Left ventricle myocardium inferior (tissue), 1 donor: ENCODE data around the gene ARFGAP1. TPM values are rescaled to one million over a fixed set of nuclear protein-coding genes. Genes with fewer than 3 reads are reported as not detected.

Experiments
- DNase-seq: peaks from one replicate; pipeline ENCODE4 v3.0.0-alpha.2; 2020
- H3K27ac ChIP-seq: fragments of 200-600 bp; replicated peaks from 2 replicates; pipeline ENCODE4 v1.8.0; 2021
- H3K27me3 ChIP-seq: fragments of 200-600 bp; 2 replicates; pipeline ENCODE4 v1.8.0; 2021; ENCODE audit warnings: low read depth
- H3K36me3 ChIP-seq: fragments of 200-600 bp; 2 replicates; pipeline ENCODE4 v1.8.0; 2021
- H3K4me1 ChIP-seq: fragments of 200-600 bp; 2 replicates; pipeline ENCODE4 v1.8.0; 2021
- H3K4me3 ChIP-seq: fragments of 200-600 bp; 2 replicates; pipeline ENCODE4 v1.8.0; 2021; ENCODE audit warnings: mild to moderate bottlenecking, moderate library complexity
- H3K9me3 ChIP-seq: fragments of 200-600 bp; replicated peaks from 2 replicates; pipeline ENCODE4 v1.8.0; 2021
- intact Hi-C: fragments of 100-400 bp; cut with micrococcal nuclease; formaldehyde crosslinking; loops from one replicate; pipeline ENCODE4 v1.11.0; 2022
- total RNA-seq: library from RNA; stranded (reverse); fragmentation: NEBNext Ultra II Directional; extraction: Animal tissue kit (Norgen Biotek cat#: 25700); gene quantifications from one replicate; pipeline ENCODE4 v1.2.1, GENCODE V29; 2021
- TF ChIP-seq, protein P1 (sequence below): fragments of 200-600 bp; IDR thresholded peaks from 2 replicates; pipeline ENCODE4 v1.8.0; 2021; ENCODE audit warnings: antibody characterized with exemption, mild to moderate bottlenecking, borderline replicate concordance
- donor health status: DM: no; HTN: yes; CAD: no; lungs with severe emphysema.

The ARFGAP1 gene
- total RNA-seq, 1 donor from 2014 or later, result 33.4 TPM

DNA sequence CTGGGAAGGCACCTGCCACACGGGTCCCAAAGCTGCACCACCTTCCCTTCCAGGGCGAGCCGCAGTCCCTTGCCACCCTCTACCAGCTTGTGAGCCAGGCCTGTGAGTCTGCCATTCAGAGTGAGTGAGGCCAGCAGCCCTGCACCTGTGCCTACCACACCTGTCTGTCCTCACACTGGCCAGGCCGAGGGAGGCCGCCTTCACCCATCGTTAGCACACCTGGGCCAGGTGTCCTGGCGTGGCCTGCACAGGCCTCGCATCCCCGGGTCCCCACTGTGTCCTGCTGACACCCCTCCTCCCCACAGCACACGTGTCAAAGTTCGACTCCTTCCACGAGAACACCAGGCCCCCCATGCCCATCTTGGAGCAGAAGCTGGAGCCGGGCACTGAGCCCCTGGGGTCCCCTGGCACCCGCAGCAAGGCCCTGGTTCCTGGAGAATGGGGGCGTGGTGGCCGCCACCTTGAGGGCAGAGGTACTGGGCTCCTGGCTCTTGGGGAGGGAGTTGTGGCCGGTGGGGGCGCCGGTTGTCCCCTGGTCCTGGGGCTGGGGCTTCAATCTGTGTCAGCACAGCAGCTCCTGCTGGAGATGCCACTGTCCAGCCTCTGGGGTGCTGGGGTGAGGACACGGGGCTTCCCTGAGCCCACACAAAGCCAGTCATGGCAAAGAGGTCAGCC, 55.5 kb downstream of the ARFGAP1 start:
- Histone ChIP-seq H3K27me3 (peaks cover 70% of the 10 kb centered on the region), H3K36me3 (no peaks in the 10 kb centered on the region), H3K4me1 (no peaks in the 10 kb centered on the region), H3K4me3 (no peak overlapping the region), H3K9me3 (peaks cover 12% of the 10 kb centered on the region), H3K27ac (no peak overlapping the region)
- intact Hi-C loops, result no loop called here
- TF ChIP-seq, protein P1, sequence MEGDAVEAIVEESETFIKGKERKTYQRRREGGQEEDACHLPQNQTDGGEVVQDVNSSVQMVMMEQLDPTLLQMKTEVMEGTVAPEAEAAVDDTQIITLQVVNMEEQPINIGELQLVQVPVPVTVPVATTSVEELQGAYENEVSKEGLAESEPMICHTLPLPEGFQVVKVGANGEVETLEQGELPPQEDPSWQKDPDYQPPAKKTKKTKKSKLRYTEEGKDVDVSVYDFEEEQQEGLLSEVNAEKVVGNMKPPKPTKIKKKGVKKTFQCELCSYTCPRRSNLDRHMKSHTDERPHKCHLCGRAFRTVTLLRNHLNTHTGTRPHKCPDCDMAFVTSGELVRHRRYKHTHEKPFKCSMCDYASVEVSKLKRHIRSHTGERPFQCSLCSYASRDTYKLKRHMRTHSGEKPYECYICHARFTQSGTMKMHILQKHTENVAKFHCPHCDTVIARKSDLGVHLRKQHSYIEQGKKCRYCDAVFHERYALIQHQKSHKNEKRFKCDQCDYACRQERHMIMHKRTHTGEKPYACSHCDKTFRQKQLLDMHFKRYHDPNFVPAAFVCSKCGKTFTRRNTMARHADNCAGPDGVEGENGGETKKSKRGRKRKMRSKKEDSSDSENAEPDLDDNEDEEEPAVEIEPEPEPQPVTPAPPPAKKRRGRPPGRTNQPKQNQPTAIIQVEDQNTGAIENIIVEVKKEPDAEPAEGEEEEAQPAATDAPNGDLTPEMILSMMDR, result no peak
- peak; percentile 7 for DNase-seq

GRCh38 chr20:63328718-63329275, 56.2 kb downstream of the ARFGAP1 start:
- no peaks in the 10 kb centered on the region for H3K36me3 ChIP-seq
- peaks cover 70% of the 10 kb centered on the region for H3K27me3 ChIP-seq
- DNase-seq, result peak; percentile 10

GRCh38 chr20:63329331-63330083, 56.9 kb downstream of the ARFGAP1 start:
- intact Hi-C loops, result no loop called here
- no peaks in the 10 kb centered on the region for H3K4me1 ChIP-seq
- peaks cover 12% of the 10 kb centered on the region for H3K9me3 ChIP-seq
- peak; percentile 11 for DNase-seq
- H3K27ac ChIP-seq, result no peak overlapping the region
- no peak overlapping the region for H3K4me3 ChIP-seq
- no peaks in the 10 kb centered on the region for H3K36me3 ChIP-seq
- TF ChIP-seq, protein P1, result no peak
- H3K27me3 ChIP-seq, result peaks cover 70% of the 10 kb centered on the region

More at GRCh38 chr20:63328718-63329275, 56.2 kb downstream of the ARFGAP1 start:
- H3K27ac ChIP-seq, result no peak overlapping the region
- TF ChIP-seq, protein P1, result no peak
- peaks cover 12% of the 10 kb centered on the region for H3K9me3 ChIP-seq
- no peaks in the 10 kb centered on the region for H3K4me1 ChIP-seq
- no peak overlapping the region for H3K4me3 ChIP-seq
- intact Hi-C loops, result no loop called here

DNA sequence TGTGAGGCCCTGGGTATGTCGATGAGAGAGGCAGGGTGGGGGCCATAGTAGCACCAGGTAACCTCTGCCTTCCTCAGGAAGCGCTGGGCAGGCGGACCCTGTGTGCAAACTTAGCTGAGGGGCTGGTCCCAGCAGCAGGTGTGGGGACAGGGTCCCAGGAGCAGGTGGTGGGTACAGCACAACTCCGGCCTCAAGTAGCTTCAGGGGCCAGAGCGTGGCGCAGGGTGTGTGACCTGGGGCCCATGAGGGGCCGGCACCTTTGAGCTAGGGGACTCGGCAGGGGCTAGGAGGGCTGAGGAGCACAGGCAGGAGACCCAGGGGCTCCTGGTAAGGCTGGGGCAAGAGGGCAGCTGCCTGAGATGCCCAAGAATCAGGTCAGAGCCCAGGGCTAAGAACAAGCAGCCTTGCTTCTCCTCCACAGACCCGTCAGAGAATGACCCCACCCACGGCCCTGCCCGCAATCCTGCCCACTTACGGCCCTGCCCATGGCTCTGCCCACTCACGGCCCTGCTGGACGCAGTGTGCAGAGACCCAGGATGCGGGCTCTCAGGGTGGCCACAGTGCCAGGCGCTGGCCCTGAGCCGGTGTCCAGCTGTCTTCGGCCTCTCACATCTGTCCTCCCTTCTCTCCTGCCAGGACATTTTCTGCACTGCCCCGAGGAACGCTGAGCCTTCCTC, 57.6 kb downstream of the ARFGAP1 start:
- DNase-seq, result peak; percentile 9
- H3K27ac ChIP-seq, result no peak overlapping the region
- intact Hi-C loops, result no loop called here
- no peaks in the 10 kb centered on the region for H3K4me1 ChIP-seq
- H3K4me3 ChIP-seq, result no peak overlapping the region
- H3K27me3 ChIP-seq, result peaks cover 68% of the 10 kb centered on the region
- no peaks in the 10 kb centered on the region for H3K36me3 ChIP-seq
- TF ChIP-seq, protein P1, result no peak
- H3K9me3 ChIP-seq, result peaks cover 12% of the 10 kb centered on the region

- H3K9me3 ChIP-seq, result peaks cover 12% of the 10 kb centered on the region
- peaks cover 68% of the 10 kb centered on the region for H3K27me3 ChIP-seq
- intact Hi-C loops, result no loop called here
- DNase-seq, result peak; percentile 9
- TF ChIP-seq, protein P1, result no peak
- H3K4me3 ChIP-seq, result no peak overlapping the region
- no peaks in the 10 kb centered on the region for H3K4me1 ChIP-seq
- H3K36me3 ChIP-seq, result no peaks in the 10 kb centered on the region
- no peak overlapping the region for H3K27ac ChIP-seq
Measured at GRCh38 chr20:63330940-63331339, 58.3 kb downstream of the ARFGAP1 start.
